Ascending aorta (tissue), 2 donors: Measurements from ENCODE around the gene ENTPD6. TPM values are rescaled to one million over a fixed set of nuclear protein-coding genes. Genes with fewer than 3 reads are reported as not detected.
A peak's percentile ranks its signal among the peaks of the same experiment; 100 is the strongest.

Experiments used
- DNase-seq, 2 donors: peaks; one replicate each; pipeline ENCODE4 v3.0.0-alpha.2; 2019; ENCODE audit warnings: low spot score in 2 of 2
- H3K27ac ChIP-seq, 2 donors: fragments of 200-600 bp; sonication (generic); one replicate each; pipeline ENCODE4 v1.5.1; 2016 to 2017; ENCODE audit warnings: mild to moderate bottlenecking in 1 of 2
- H3K27me3 ChIP-seq: fragments of 200-600 bp; sonication (generic); one replicate; pipeline ENCODE4 v1.5.1; 2017
- H3K36me3 ChIP-seq, 2 donors: fragments of 200-600 bp; sonication (generic); one replicate each; pipeline ENCODE4 v1.5.1; 2016
- H3K4me1 ChIP-seq, 2 donors: fragments of 200-600 bp; sonication (generic); one replicate each; pipeline ENCODE4 v1.5.1; 2016 to 2017; ENCODE audit warnings: mild to moderate bottlenecking in 1 of 2
- H3K4me3 ChIP-seq, 2 donors: fragments of 200-600 bp; sonication (generic); one replicate each; pipeline ENCODE4 v1.5.1; 2016 to 2017; ENCODE audit warnings: mild to moderate bottlenecking in 1 of 2
- H3K9me3 ChIP-seq, 2 donors: fragments of 200-600 bp; sonication (generic); one replicate each; pipeline ENCODE4 v1.5.1; 2016
- CTCF ChIP-seq, 3 experiments: fragments of 200-600 bp in 2 of 3; fragments of 450-650 bp in 1 of 3; sonication (generic) in 2 of 3; IDR thresholded peaks; one replicate each; pipeline ENCODE4 v1.5.1; 2016 to 2019; ENCODE audit warnings: antibody characterized with exemption in 3 of 3, mild to moderate bottlenecking in 1 of 3, moderate library complexity in 1 of 3
- intact Hi-C: fragments of 100-400 bp; cut with DNase I; formaldehyde crosslinking; loops from one replicate; pipeline ENCODE4 v1.15.1; 2023
- total RNA-seq: library from RNA; depleted of rRNA; stranded (reverse); fragments of >200 nt; gene quantifications from one replicate; pipeline ENCODE4 v1.1.0, GENCODE V29; 2016

The ENTPD6 gene
- total RNA-seq, 1 donor from 2014 or later, result 66.5 TPM

GRCh38 chr20:25203871-25204320, 8.4 kb downstream of the ENTPD6 start:
- peaks cover 0 to 9% of the 10 kb centered on the region in 2 donors for H3K36me3 ChIP-seq
- DNase-seq, result no peak
- H3K27me3 ChIP-seq, result no peaks in the 10 kb centered on the region
- peaks cover 0 to 4% of the 10 kb centered on the region in 2 donors for H3K4me1 ChIP-seq
- intact Hi-C loops, result no loop called here
- H3K4me3 ChIP-seq, result no peak overlapping the region
- no peak for TF ChIP-seq CTCF (IDR thresholded peaks at IDR 0.05)
- H3K9me3 ChIP-seq, result no peaks in the 10 kb centered on the region
- no peak overlapping the region for H3K27ac ChIP-seq

GRCh38 chr20:25204550-25205276, 9.2 kb downstream of the ENTPD6 start:
- intact Hi-C loops, result no loop called here
- no peaks in the 10 kb centered on the region for H3K27me3 ChIP-seq

GRCh38 chr20:25205277-25206062, 10.0 kb downstream of the ENTPD6 start:
- H3K36me3 ChIP-seq, result peaks cover 4 to 16% of the 10 kb centered on the region in 2 donors
- no peak overlapping the region for H3K27ac ChIP-seq
- no peak overlapping the region for H3K4me3 ChIP-seq
- intact Hi-C loops, result no loop called here
- H3K4me1 ChIP-seq, result no peaks in the 10 kb centered on the region
- no peaks in the 10 kb centered on the region for H3K27me3 ChIP-seq
- peak in 1 of 2 donors; percentile 40 for DNase-seq
- H3K9me3 ChIP-seq, result no peaks in the 10 kb centered on the region
- TF ChIP-seq CTCF (IDR thresholded peaks at IDR 0.05), result no peak

More at GRCh38 chr20:25204550-25205276, 9.2 kb downstream of the ENTPD6 start:
- peak in 1 of 2 donors; percentile 42 for DNase-seq
- Histone ChIP-seq H3K4me3 (no peak overlapping the region), H3K4me1 (peaks cover 0 to 4% of the 10 kb centered on the region in 2 donors), H3K36me3 (peaks cover under 1 to 9% of the 10 kb centered on the region in 2 donors), H3K27ac (peak overlapping the region in 1 of 2 donors; percentile 7), H3K9me3 (no peaks in the 10 kb centered on the region)
- no peak for TF ChIP-seq CTCF (IDR thresholded peaks at IDR 0.05)

GRCh38 chr20:25206063-25206403, 10.5 kb downstream of the ENTPD6 start:
- peak in 1 of 2 donors; percentile 50 for DNase-seq
- Histone ChIP-seq H3K27ac (no peak overlapping the region), H3K9me3 (no peaks in the 10 kb centered on the region), H3K36me3 (peaks cover 6 to 21% of the 10 kb centered on the region in 2 donors), H3K27me3 (no peaks in the 10 kb centered on the region), H3K4me1 (no peaks in the 10 kb centered on the region), H3K4me3 (no peak overlapping the region)
- no peak for TF ChIP-seq CTCF (IDR thresholded peaks at IDR 0.05)
- intact Hi-C loops, result no loop called here

GRCh38 chr20:25206548-25206947, 11.0 kb downstream of the ENTPD6 start:
- H3K27ac ChIP-seq, result no peak overlapping the region
- intact Hi-C loops, result no loop called here
- H3K4me1 ChIP-seq, result no peaks in the 10 kb centered on the region
- DNase-seq, result no peak
- no peak overlapping the region for H3K4me3 ChIP-seq
- H3K27me3 ChIP-seq, result no peaks in the 10 kb centered on the region
- no peaks in the 10 kb centered on the region for H3K9me3 ChIP-seq
- peaks cover 10 to 26% of the 10 kb centered on the region in 2 donors for H3K36me3 ChIP-seq
- no peak for TF ChIP-seq CTCF (IDR thresholded peaks at IDR 0.05)
